PFSK-1 (cell line): ENCODE results near the gene KDM4C.

Experiments used
- POLR2AphosphoS5 ChIP-seq: IDR thresholded peaks from 2 replicates; pipeline ENCODE4 v1.6.1; 2012; ENCODE audit warnings: low read depth, mild to moderate bottlenecking, control low read depth, low read length, moderate library complexity
- SIN3A ChIP-seq: IDR thresholded peaks from 2 replicates; pipeline ENCODE4 v1.6.1; 2012; ENCODE audit warnings: mild to moderate bottlenecking, low read length, moderate library complexity, borderline replicate concordance; ENCODE audit not compliant: insufficient read depth
- TF ChIP-seq, protein P1 (sequence below), 2 experiments: IDR thresholded peaks; 2 replicates each; pipeline versions ENCODE4 v1.6.1 to v1.8.0; 2011 to 2012; ENCODE audit warnings: low read depth in 2 of 2, low read length in 2 of 2, control low read depth in 1 of 2, inconsistent platforms in 1 of 2, mild to moderate bottlenecking in 1 of 2, moderate library complexity in 1 of 2; ENCODE audit not compliant: insufficient read depth in 1 of 2

DNA sequence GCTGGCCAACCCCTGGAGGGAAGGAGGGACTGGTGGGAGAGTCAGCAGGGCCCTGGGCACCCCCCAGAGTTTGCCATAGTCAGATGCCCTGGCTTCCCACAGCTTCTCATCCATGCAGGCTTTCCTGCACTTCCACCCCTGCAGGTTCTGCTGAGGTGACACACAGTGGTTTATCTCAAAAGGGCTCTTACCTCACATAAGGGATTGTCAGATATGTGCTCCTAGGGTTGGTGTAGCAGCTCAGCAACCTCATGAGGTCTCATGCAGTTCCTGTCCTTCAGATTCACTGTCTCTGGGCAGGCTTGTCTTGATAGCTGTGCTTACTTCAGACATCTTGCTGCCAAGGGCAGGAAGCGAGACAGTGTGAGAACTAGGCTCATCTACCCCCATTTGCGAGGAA, 143.4 kb downstream of the KDM4C start:
- TF ChIP-seq, protein P1, sequence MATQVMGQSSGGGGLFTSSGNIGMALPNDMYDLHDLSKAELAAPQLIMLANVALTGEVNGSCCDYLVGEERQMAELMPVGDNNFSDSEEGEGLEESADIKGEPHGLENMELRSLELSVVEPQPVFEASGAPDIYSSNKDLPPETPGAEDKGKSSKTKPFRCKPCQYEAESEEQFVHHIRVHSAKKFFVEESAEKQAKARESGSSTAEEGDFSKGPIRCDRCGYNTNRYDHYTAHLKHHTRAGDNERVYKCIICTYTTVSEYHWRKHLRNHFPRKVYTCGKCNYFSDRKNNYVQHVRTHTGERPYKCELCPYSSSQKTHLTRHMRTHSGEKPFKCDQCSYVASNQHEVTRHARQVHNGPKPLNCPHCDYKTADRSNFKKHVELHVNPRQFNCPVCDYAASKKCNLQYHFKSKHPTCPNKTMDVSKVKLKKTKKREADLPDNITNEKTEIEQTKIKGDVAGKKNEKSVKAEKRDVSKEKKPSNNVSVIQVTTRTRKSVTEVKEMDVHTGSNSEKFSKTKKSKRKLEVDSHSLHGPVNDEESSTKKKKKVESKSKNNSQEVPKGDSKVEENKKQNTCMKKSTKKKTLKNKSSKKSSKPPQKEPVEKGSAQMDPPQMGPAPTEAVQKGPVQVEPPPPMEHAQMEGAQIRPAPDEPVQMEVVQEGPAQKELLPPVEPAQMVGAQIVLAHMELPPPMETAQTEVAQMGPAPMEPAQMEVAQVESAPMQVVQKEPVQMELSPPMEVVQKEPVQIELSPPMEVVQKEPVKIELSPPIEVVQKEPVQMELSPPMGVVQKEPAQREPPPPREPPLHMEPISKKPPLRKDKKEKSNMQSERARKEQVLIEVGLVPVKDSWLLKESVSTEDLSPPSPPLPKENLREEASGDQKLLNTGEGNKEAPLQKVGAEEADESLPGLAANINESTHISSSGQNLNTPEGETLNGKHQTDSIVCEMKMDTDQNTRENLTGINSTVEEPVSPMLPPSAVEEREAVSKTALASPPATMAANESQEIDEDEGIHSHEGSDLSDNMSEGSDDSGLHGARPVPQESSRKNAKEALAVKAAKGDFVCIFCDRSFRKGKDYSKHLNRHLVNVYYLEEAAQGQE (IDR thresholded peaks at IDR 0.05; ENCODE audit: insufficient read depth in 1 of 2, low read depth in 2 of 2, low read length in 2 of 2), result no peak
- no peak for TF ChIP-seq POLR2AphosphoS5
- TF ChIP-seq SIN3A, result no peak
